Stimulated activated CD4-positive, alpha-beta T cell treated with anti-CD3 and anti-CD28 coated beads, Interleukin-4, amount 100 ng/mL, for 24 hours (primary cell): ENCODE data around the gene BRMS1L.
"Not testable (repeated sequence)": the region's sequence is repeated elsewhere in the genome, so short reads cannot be mapped to it uniquely, and the experiment has no call there.

Experiments used
- DNase-seq: peaks from one replicate; pipeline ENCODE4 v3.0.0-alpha.2; 2020

Gene BRMS1L

DNA sequence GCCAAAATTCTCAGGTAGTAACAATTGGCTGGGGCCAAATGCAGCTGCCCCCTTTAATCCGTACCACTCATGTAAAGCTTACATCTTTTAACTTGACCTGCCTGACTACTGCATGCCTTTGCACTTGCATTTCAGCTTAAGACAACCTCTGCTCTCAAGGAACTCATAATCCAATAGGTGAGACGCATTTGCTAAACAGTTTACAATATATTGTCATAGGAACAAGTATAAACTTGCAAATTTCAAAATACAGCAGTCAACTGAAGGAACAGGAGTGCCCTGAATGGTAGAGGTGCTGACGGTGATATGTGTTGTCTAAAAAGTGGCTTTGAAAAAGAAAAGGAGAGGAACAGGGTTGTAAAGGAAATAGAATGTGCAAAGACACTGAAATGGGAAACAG is 3.6 kb upstream of the BRMS1L start:
- DNase-seq, result no peak

DNA sequence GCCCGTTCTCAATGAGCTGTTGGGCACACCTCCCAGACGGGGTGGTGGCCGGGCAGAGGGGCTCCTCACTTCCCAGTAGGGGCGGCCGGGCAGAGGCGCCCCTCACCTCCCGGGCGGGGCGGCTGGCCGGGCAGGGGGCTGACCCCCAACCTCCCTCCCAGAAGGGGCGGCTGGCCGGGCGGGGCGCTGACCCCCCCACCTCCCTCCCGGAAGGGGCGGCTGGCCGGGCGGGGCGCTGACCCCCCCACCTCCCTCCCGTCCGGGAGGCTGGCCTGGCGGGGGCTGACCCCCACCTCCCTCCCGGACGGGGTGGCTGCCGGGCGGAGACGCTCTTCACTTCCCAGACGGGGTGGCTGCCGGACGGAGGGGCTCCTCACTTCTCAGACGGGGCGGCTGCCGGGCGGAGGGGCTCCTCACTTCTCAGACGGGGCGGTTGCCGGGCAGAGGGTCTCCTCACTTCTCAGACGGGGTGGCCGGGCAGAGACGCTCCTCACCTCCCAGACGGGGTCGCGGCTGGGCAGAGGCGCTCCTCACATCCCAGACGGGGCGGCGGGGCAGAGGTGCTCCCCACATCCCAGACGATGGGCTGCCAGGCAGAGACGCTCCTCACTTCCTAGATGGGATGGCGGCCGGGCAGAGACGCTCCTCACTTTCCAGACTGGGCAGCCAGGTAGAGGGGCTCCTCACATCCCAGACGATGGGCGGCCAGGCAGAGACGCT is 1.5 kb upstream of the BRMS1L start:
- DNase-seq, result not testable (repeated sequence)

DNA sequence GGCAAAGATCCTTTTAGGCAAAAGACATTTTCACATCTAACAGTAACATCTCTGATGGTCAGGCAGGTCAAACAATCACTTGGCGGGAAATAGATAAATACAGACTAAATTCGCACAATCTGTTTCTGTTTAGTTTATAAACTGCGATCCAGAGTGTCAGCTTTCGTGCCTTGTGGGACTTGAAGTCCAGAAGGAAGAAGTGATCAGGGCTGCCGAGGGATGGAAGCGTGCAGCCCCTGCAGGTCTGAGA is 245 bp upstream of the BRMS1L start:
- DNase-seq, result no peak

DNA sequence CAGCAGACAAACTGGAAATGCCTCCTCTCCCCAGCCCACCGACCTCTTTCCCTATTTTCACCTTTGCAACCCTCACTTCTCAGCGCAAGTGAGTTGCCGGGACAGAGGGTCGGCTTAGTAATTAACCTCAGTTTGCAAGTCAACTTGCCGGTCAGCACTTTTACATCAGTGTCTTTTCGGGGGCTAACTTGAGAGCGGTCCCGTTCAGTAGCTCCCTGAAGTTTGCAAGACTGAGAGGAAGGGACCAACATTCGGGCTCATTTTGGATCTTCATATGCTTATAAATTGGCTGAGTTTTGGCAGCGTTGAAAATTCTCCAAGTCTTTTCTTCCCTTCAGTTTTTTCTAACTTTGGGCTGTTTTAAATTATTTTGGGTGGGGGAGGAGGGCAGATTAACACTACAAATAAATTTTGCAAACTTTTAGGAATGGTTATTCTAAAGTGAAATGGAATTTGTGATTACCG is 846 bp downstream of the BRMS1L start:
- no peak for DNase-seq

DNA sequence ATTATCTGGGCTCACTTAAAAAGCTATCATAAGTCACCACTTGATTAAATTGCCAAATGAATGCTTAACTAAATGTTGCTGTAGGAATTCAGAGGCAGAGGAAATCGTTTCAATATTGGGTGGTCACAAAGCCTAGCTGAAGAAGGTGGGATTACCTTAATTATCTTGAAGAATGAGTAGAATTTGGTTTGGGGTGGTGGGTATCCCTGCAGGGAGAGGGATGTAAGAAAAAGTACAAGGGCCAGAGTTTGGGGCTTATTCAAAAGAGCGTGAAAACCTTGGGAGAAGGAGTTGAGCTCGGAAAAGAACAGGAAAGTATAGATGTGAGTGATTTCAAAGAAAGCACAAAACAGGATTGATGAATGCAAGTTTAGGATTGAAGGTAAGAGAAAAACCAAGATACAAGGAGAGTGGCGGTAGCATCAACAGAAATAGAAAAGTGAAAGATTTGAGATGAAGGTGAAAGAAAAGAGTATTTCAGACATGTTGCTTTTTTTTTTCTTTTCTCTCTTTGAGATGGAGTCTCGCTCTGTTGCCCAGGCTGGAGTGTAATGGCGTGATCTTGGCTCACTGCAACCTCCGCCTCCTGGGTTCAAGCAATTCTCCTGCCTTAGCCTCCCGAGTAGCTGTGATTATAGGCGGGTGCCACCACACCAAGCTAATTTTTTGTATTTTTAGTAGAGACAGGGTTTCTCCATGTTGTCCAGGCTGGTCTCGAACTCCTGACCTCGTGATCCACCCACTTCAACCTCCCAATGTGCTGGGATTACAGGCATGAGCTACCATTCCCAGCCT is 1.7 kb downstream of the BRMS1L start:
- DNase-seq, result no peak

DNA sequence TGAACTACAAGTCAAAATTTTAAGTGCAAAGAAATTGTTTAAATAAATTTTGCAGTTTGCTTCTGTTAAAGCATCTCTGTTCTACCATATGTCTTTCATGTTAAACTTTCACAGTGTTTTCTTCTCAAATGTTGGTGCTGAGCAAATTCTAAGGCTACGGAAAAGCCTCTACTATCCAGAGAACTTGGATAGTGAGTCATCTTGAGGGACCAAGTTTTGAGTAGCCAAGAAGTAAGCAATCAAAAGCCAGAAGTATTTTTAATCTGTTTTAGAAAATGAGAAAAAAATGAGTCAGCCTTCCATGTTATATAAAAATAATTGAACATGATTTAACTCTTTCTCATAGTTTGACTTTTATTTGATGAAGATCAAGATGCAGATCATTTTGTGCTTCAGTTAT is 3.3 kb downstream of the BRMS1L start:
- no peak for DNase-seq

DNA sequence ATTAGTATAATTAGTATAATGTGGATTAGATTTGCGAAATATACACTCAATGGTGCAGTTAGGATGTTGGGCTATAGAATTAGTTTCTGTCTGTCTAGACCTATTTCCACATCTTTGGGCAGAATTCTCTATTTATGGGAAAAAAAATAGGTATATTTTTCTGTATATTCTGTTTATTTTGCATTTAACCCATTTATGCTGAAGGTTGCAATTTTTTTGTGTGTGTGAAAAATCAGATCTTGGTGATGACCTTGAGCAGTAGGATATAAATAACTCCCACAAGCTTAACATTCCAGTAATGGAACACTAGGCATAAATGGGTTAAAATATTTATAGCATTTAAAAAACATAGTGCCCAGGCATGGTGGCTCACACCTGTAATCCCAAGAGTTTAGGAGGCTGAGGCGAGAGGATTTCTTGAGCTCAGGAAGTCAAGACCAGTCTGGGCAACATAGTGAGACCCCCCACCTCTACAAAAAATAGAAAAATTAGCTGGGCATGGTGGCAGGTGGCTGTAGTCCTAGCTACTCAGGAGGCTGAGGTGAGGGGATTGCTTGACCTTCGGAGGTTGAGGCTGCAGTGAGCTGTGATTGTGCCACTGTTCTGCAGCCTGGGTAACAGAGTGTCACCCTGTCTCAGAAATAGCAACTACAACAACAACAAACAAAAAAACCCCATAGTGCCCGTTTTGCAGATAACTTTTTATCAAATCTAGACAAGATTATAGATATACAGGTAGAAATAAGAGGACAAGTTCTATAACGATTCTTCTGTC is 9.3 kb downstream of the BRMS1L start:
- DNase-seq, result no peak

DNA sequence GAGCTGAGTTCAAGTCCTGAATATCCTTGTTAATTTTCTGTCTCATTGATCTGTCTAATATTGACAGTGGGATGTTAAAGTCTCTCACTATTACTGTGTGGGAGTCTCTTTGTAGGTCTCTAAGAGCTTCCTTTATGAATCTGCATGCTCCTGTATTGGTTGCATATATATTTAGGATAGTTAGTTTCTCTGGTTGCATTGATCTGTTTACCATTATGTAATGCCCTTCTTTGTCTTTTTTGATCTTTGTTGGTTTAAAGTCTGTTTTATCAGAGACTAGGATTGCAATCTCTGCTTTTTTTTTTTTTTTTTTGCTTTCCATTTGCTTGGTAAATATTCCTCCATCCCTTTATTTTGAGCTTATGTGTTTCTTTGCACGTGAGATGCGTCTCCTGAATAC is 15.6 kb downstream of the BRMS1L start:
- not testable (repeated sequence) for DNase-seq

DNA sequence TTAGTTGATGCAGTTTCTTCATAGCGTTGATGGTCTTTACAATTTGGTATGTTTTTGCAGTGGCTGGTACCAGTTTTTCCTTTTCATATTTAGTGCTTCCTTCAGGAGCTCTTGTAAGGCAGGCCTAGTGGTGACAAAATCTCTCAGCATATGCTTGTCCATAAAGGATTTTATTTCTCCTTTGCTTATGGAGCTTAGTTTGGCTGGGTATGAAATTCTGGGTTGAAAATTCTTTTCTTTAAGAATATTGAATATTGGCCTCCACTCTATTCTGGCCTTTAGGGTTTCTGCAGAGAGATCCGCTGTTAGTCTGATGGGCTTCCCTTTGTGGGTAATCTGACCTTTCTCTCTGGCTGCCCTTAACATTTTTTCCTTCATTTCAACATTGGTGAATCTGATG is 16.1 kb downstream of the BRMS1L start:
- DNase-seq, result not testable (repeated sequence)

DNA sequence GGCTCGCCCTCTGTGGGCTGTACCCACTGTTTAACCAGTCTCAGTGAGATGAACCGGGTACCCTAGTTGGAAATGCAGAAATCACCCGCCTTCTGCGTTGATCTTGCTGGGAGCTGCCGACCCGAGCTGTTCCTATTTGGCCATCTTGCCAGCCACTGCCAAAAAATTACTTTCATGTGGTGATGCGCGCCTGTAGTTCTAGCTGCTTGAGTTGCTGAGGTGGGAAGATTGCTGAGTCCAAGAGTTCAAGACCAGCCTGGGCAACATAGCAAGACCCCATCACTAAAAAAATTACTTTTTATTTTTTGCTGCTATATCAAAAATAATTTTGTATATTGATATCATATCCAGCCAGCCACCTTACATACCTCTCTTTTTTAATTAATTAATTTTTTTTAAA is 18.4 kb downstream of the BRMS1L start:
- DNase-seq, result no peak

DNA sequence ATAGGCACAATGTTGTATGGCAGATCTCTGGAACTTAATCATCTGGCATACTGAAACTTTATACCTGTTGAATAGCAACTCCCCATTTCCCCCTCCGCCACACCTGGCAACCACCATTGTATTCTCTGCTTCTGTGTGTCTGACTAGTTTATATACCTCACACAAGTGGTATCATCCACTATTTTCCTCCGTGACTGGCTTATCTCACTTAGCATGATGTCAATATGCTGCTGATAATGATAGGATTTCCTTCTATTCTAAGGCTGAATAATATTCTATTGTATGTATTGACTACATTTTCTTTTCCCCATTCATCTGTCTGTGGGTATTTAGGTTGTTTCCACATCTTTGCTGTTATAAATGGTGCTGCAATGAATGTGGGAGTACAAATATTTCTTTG is 21.5 kb downstream of the BRMS1L start:
- DNase-seq, result no peak

DNA sequence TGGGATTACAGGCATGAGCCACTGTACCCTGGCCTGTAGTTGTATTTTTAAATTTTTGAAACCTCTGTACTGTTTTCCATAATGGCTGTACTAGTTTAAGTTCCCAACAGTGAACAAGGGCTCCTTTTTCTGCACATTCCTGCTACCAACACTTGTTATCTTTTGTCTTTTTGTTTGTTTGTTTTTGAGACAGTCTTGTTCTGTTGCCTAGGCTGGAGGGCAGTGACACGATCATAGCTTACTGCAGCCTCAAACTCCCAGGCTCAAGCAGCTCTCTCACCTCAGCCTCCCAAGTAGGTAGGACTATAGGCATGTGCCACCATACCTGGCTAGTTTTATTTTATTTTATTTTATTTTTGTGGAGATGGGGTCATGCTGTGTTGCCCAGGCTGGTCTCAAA is 23.0 kb downstream of the BRMS1L start:
- DNase-seq, result no peak

DNA sequence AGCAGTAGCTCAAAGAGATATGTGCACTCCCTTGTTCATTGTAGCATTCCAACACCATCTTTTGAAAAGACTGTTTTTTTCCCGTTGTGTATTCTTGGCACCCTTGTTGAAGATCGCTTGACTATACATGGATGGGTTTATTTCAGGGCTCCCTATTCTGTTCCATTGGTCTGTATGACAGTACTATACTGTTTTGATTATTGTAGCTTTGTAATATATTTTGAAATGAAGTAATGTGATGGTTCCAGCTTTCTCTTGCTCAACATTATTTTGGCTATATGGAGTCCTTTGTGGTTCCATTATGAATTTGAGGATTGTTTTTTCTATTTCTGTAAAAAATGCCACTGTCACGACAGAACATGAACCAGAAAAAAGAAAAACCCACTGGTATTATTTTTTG is 25.7 kb downstream of the BRMS1L start:
- no peak for DNase-seq

DNA sequence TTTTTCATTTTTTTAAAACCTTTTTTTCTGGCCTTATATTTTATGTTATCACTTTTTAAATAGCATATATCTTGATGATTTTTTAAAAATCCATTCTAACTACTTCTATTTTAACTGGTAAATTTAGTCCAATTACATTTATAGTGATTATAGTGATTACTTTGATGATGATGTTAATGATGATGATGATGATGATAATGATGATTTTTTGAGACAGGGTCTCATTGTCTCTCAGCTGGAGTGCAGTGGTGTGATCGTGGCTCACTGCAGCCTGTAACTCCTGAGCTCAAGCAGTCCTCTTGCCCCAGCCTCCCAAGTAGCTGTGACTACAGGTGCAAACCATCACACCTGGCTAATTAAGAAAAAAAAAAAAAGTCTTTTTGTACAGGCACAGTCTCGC is 27.1 kb downstream of the BRMS1L start:
- DNase-seq, result no peak

DNA sequence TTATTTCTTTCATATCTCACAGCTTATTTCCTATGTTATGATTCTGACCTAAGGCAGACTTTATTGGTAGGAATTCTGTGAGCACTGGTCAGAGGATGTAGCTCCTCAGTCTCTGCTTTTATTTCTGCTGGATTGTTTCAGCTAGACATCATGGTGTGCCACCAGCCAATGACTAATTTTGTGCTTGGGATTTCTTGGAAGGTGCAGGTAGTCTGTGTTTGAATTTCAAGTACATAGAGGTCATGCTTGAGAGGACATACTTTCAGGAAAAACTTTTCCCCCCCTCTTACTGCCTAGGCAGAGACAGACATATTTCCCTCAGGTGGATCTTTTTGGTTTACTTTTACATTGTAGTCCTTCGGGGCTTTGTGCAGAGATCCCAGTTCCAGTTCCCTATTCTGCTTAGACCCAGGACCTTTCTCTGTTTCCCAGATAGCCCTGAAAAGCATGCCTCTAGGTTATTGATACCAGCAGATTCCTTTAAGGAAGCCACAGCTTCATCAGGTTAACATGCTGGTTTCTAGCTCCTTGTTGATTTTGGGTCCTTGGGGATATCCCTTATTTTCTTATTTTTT is 28.6 kb downstream of the BRMS1L start:
- DNase-seq, result no peak

DNA sequence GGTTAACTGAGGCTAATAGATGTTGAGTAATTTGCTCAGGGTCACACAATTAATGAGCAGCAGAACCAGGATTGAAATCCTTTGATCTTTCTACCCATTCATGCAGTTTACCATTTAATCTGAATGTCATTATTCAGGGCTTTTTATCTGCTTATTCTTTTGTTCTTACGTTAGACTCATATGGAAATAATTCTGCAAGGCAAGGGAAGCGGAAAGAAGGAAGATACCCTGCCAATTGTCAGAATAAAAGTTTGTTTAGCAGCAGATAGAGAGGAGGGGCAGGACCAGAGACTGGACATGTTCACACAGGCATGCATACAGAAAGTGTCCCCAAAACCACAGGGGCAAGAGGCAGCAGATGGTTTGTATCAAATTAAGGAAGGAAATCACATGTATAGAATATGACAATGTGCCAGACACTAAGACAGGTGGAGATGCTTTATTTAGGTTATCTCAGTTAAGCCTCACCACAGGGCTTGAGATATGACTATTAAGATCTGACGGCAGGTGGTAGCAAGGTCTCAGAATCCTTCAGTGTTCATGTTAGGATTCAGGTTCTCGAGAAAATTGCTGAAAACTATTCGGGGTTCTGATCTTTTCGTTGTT is 29.8 kb downstream of the BRMS1L start:
- DNase-seq, result no peak

DNA sequence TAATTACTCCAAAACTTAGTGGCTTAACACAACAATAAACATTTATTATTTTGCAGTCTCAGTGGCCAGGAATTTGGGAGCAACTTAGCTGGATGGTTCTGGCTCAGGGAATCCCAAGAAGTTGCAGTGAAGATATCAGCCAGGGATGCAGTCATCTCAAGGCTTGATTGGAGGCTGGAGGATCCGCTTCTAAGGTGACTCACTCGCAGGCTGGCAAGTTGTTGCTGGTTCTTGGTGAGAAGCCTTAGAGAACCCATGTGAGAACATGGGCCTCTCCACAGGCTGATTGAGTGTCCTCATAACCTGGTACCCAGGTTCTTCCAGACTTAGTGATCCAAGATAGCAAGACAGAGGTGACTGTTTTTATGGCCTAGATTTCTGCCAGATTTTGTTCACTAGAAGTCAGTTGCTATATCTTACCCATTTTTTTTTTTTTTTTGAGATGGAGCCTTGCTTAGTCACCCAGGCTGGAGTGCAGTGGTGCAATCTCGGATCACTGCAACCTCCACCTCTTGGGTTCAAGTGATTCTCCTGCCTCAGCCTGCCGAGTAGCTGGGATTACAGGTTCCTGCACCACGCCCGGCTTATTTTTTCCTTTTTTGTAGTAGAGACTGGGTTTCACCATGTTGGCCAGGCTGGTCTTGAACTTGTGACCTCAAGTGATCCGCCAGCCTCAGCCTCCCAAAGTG is 32.5 kb downstream of the BRMS1L start:
- DNase-seq, result no peak

DNA sequence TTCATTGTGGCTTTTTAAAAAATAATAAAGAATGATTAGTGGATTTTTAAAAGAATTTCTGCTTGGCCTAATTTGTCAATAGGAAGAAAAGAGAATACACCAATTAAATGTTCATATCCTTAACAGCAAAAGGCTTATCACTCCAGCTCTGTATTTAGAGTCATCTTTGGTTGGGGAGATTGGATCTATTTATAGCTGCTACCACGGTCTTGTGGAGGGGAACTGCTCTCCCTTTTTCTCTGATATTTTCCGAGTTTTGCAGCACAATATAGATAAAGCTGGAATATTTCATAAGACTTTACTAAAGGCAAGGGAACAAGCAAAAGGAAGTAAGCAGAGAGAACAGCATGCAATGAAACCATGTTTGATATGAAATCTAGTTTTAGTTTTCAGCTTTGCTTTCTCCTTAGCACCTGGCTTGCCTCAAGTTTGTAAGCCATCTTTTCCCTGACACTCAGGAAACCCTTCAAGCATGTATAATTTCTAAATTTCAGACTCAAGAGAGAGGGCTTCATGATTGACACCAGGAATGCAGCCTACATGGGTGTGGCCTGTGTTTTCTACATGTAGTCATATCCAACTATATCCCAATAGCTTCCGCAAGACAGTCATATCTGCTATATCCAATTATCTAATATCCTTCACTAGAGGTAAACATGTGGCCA is 35.2 kb downstream of the BRMS1L start:
- DNase-seq, result no peak

DNA sequence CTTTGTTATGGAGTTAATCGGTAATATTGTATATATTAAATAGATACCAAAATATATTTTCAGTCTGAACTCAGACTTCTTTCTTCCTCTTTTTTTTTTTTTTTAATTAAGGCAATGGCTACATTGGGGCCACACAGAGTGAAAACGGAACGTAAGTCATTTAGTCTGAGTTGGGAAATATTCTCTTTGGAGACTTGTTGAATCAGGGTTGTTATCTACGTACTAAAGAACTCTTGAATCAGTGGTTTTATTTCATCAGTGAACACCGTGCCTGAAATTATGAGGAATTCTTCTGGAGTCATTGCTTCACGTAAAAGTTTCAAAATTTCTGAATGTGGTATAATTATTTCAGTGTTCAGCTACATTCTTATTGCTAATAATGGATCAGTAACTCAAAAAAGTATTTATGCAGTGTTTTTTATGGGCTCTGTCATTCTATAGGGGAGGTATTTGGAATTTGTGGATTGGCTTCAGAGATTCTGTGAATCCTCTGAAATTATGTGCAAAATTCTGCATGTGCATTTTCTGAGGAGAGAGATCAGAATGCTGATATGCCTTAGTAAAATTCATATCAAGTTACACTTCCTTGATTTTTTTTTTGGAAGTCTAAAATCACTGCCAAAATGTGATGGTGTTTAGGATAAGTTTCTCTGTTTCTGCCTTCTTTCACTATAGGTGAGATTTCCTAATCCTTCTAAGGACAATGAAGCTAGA is 39.6 kb downstream of the BRMS1L start:
- DNase-seq, result no peak

DNA sequence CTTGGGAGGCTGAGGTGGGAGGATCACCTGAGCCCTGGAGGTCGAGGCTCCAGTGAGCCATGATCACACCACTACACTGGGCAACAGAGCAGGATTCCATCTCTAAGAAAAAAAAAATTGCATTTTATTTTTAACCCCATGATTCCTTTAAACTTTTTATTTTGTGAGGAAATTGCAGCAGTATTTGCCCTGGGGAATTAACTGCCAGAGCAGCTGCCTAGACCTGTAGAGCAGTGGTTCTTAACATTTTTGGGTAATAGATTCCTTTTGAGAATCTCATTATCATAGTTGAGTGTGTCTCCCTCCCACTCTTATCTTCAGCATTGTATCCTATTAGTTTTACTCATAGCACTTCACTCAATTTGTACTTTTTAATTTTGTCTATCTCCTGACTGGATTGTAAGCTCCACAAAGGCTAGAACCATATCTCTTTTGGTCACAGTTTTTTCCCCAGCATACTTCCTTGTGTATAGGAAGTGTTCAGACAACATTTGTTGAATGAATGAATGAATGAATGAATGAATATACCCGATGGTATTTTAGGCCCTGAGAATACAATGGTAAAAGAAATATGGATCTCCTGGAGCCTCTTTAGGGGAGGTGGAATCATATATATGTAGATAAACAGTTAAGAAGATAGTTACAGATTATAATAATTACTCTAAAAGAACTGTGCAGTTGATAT is 40.6 kb downstream of the BRMS1L start:
- DNase-seq, result no peak

DNA sequence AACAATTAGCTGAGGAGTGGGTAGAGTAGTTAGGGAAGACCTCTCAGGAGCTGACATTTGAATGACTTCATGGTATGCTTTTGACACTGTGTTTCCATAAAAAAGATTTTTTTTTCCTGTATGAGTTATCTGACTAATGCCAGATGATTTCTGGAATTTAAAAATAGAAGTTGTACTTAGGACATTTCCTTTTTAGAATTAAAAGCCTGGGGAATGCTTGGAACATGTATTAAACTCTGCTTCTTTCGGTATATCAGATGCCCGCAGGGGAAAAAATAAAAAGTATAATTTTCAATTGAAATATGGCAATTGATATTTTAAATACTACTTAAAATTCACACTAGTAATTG is 41.1 kb downstream of the BRMS1L start:
- no peak for DNase-seq
